ENCODE data around the gene CNN1. TPM values are rescaled to one million over a fixed set of nuclear protein-coding genes. Genes with fewer than 3 reads are reported as not detected.

CNN1 gene
- total and polyA plus RNA-seq, 9 of the 15 experiments (the other 6 are each of a cell fraction or from before 2014, with no cell fraction given): 0.23 to 10.6 (median 5.2) TPM

DNA sequence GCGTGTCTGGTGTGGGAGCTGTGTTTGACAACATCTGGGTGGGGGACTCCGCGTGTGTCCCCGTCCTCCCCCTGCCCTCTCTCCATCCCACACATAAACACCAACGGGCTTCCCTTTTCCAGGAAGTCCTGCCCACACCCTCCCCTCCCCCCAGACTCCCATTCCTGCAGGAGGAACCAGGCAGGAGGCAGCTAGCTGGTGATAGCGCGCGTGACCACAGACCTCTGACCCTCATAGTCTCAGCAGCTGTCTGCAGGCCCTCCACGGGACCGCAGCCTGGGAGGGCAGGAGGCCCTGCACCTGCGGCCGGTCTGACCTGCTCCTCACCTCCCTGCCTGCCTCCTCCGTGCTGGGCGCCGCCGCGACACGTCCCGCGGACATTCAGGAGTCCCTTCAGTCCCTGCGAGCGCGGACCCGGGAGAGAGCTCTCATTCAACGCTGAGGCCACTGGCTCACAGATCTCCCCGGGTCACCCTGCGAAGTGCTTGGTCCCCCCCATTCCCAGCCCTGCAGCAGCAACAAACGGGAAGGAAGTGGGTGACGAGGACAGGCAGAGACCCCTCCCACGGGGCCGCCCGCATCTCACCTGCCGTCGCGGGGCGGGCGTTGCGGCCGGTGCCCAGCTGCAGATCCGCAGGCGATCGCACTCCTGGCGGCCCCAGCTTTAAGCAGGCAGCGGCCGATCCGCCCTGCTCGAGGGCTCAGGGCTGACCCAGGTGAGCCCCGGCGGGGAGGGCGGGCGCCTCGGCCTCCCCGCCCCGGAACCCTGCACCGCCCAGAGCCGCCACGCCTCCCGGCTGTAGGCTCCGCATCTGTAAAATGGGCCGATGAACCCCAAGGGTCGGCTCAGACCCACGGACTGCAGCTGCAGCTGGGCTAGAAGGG lies 39.8 kb downstream of the CNN1 start (continued):
- TF ChIP-seq MLLT1 (IDR thresholded peaks at IDR 0.05): peak in 1 of 2 experiments; percentile 80; a peak in 2 of 4 replicates
- TF ChIP-seq, protein P1, sequence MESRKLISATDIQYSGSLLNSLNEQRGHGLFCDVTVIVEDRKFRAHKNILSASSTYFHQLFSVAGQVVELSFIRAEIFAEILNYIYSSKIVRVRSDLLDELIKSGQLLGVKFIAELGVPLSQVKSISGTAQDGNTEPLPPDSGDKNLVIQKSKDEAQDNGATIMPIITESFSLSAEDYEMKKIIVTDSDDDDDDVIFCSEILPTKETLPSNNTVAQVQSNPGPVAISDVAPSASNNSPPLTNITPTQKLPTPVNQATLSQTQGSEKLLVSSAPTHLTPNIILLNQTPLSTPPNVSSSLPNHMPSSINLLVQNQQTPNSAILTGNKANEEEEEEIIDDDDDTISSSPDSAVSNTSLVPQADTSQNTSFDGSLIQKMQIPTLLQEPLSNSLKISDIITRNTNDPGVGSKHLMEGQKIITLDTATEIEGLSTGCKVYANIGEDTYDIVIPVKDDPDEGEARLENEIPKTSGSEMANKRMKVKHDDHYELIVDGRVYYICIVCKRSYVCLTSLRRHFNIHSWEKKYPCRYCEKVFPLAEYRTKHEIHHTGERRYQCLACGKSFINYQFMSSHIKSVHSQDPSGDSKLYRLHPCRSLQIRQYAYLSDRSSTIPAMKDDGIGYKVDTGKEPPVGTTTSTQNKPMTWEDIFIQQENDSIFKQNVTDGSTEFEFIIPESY (CRISPR knock-in tag; IDR thresholded peaks at IDR 0.05): peak; percentile 98
- peak; percentile 89; the same call in 1 of the 2 replicates for TF ChIP-seq ESRRA (IDR thresholded peaks at IDR 0.05; ENCODE audit: borderline replicate concordance, low read depth)
- TF ChIP-seq, protein P2, sequence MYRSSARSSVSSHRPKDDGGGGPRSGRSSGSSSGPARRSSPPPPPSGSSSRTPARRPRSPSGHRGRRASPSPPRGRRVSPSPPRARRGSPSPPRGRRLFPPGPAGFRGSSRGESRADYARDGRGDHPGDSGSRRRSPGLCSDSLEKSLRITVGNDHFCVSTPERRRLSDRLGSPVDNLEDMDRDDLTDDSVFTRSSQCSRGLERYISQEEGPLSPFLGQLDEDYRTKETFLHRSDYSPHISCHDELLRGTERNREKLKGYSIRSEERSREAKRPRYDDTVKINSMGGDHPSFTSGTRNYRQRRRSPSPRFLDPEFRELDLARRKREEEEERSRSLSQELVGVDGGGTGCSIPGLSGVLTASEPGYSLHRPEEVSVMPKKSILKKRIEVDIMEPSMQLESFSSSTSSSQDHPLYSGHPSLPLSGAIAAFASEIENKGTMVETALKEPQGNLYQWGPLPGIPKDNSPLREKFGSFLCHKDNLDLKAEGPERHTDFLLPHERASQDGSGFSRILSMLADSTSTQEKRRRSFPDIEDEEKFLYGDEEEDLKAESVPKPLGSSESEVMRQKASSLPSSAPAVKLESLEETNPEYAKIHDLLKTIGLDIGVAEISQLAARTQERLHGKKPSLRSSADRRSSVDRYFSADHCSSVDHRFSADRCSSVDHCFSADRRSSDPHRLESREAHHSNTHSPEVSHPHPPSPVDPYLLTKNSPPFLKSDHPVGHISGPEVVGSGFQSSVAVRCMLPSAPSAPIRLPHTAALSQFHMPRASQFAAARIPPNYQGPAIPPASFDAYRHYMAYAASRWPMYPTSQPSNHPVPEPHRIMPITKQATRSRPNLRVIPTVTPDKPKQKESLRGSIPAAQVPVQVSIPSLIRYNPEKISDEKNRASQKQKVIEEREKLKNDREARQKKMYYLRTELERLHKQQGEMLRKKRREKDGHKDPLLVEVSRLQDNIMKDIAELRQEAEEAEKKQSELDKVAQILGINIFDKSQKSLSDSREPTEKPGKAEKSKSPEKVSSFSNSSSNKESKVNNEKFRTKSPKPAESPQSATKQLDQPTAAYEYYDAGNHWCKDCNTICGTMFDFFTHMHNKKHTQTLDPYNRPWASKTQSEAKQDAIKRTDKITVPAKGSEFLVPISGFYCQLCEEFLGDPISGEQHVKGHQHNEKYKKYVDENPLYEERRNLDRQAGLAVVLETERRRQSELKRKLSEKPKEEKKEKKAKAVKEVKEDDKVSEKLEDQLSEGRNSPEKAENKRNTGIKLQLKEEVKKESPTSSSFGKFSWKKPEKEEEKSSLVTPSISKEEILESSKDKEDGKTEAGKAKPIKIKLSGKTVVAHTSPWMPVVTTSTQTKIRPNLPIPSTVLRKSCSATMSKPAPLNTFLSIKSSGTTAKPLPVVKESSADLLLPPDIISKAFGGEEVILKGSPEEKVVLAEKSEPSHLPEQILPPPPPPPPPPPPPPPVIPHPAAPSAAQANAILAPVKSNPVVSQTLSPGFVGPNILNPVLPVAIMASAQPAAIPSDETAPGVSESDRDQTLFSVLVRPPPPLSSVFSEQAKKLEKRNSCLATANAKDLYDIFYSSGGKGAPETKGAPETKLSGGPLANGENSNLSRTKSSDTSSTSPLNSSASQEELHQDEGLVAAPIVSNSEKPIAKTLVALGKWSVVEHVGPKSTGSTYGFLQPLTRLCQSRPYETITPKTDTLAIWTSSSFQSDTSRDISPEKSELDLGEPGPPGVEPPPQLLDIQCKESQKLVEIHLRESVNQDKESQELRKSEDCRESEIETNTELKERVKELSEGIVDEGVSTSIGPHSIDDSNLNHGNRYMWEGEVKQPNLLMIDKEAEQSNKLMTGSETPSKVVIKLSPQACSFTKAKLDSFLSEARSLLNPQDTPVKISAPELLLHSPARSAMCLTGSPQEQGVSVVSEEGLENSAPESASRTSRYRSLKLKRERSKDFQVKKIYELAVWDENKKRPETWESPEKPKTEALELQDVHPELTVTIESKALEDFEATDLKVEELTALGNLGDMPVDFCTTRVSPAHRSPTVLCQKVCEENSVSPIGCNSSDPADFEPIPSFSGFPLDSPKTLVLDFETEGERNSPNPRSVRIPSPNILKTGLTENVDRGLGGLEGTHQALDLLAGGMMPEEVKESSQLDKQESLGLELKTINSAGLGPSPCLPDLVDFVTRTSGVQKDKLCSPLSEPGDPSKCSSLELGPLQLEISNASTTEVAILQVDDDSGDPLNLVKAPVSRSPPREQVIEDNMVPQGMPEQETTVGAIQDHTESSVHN (IDR thresholded peaks at IDR 0.05; ENCODE audit: borderline replicate concordance in 1 of 2, low read depth in 1 of 2): 0 out of 4 replicates have a peak, but pooled peaks of 1 of the 2 experiments have one; percentile 38
- TF ChIP-seq KDM4B (IDR thresholded peaks at IDR 0.05; ENCODE audit: borderline replicate concordance in 2 of 2, low read depth in 1 of 2): peak in 1 of 2 experiments; percentile 72; a peak in 1 of 4 replicates
- TF ChIP-seq RUNX1 (IDR thresholded peaks at IDR 0.05; ENCODE audit: low read depth): peak; percentile 54; the same call in 1 of the 2 replicates
- no peak for TF ChIP-seq ZNF778 (CRISPR knock-in tag; IDR thresholded peaks at IDR 0.05)
- TF ChIP-seq TCF3 (CRISPR knock-in tag; IDR thresholded peaks at IDR 0.05): peak; percentile 92
- 0 out of 2 replicates have a peak, but pooled peaks have one; percentile 23 for TF ChIP-seq DPF2 (IDR thresholded peaks at IDR 0.05)
- no peak for TF ChIP-seq ZNF143 (CRISPR knock-in tag; IDR thresholded peaks at IDR 0.05)
- TF ChIP-seq MYC (IDR thresholded peaks at IDR 0.05; ENCODE audit: low read depth, low read length): peak; percentile 65; the same call in 1 of the 2 replicates
- peak; percentile 59; the same call in 1 of the 2 replicates for TF ChIP-seq MYC (CRISPR knock-in tag; IDR thresholded peaks at IDR 0.05; ENCODE audit: borderline replicate concordance, low read depth)
- TF ChIP-seq GABPB1 (CRISPR knock-in tag; IDR thresholded peaks at IDR 0.05): peak; percentile 32; the same call in 1 of the 2 replicates
- TF ChIP-seq ZNF668 (CRISPR knock-in tag; IDR thresholded peaks at IDR 0.05): peak; percentile 6; the same call in 1 of the 2 replicates
